Jurkat, Clone E6-1 (cell line): ENCODE results near the gene MICAL3.
"Not testable (repeated sequence)": the region's sequence is repeated elsewhere in the genome, so short reads cannot be mapped to it uniquely, and the experiment has no call there.

Source experiments
- DNase-seq: peaks from one replicate; pipeline ENCODE4 v3.0.0-alpha.2; 2011; ENCODE audit warnings: low read depth, low spot score
- H3K4me3 ChIP-seq: 2 replicates; pipeline ENCODE4 v1.5.1; 2011; ENCODE audit warnings: mild to moderate bottlenecking, low read length, control low read depth, moderate library complexity

MICAL3 gene

DNA sequence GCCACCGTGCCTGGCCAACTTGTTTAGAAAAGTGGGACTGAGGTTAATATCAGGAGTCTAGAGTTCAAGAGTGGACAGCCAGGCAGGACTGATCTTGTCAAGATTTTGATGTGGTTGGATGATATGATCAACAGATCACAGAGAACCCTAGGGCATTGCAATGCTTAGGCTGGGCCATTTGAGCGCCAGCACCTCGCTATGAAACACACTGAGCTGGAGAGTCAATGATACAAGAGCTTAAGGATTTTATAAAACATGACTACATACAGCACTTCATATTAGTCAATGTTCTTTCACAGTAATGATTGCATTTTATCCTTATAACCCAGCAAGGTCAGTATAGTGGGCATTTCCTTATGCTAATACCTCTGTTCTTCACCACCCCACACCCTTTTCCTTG, 38.1 kb upstream of the MICAL3 start:
- H3K4me3 ChIP-seq: no peak overlapping the region
- no peak for DNase-seq

DNA sequence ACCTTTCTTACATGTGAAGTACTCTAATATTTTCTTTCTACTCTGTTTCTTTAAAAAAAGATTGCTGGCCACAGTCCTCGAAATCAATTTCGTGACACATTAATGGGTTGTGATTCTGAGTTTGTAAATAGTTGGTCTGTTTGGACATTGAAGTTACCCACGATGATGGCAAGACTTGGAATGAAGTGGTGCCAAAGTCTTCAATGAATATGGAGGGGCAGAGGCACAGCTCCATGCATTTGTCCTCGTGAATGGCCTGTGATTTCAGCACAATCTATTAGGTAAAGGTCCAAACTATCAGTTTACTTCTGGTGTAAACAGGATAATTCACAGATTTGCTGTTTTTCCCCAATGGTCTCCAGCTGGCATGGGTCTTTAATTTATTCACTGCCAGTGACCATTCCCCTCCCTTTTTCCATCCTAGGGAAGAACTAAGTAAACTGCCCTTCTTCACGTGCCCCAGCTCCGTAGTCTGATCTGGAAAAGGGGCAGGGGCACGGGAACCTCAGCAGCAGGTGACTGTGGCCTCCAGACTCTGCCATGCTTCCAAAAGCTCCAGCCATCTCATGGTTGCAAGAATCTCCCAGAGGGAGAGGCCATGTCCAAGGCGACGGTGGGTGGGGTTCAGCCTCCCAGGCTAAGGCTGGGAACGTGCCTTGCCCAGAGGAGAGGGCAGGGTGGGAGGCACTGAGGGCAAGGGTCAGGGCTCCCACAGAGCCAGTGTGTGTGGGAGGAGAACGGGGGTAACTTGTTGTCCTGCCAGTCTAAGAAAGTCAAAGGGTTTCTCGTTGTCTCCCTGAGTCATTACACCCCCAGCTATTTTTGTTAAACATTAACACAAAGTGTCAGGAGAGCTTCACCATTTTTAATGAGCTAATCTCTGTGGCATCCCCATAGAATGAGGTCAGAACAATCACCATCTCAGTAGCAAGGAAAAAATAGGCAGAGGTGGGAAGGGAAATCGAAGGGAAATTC, 36.6 kb upstream of the MICAL3 start:
- no peak overlapping the region for H3K4me3 ChIP-seq
- DNase-seq: no peak

DNA sequence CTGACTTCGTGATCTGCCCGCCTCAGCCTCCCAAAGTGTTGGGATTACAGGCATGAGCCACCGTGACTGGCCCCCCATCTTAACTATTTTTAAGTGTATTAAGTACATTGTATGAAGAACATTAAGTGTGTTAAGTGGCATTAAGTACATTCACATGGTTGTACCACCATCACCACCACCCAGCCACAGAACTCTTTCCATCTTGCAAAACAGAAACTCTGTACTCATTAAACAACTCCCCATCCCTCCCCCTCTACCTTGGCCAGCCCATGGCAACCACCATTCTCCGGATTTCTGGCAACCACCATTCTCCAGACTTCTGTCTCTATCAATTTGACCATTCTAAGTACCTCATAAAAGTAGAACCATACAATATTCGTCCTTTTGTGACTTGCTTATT, 35.6 kb upstream of the MICAL3 start:
- no peak for DNase-seq
- H3K4me3 ChIP-seq: no peak overlapping the region

DNA sequence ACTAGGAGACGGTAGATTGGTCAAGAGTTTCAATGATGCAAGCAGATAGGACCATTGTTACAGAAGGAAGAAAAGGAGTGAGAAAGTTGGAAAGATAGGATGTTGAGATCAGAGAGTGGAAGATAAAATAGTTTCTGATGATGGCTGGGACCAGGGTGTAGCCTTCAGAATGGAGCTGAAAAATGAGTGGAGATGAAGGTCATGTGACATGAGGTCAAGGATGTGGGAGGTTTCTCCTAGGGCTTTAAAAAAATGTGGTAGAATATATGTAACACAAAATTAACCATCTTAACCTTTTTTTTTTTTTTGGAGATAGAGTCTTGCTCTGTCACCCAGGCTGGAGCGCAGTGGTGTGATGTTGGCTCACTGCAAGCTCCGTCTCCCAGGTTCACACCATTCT, 35.1 kb upstream of the MICAL3 start:
- no peak for DNase-seq
- no peak overlapping the region for H3K4me3 ChIP-seq

DNA sequence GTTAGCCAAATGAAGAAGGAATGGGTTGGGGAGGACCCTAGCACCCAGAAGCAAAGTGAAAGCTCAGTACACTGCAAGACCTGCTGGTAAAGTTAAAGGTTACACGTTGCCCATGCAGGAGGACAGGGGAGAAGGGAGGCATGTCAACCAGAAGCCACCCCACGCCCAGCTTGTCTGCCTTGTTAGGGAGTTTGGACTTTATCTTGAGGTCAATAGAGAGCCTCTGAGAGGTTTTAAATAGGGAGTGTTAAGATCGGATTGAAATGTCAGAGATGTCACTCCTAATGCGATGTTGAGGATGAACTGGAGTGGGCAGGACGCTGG, 34.7 kb upstream of the MICAL3 start:
- no peak overlapping the region for H3K4me3 ChIP-seq
- no peak for DNase-seq

DNA sequence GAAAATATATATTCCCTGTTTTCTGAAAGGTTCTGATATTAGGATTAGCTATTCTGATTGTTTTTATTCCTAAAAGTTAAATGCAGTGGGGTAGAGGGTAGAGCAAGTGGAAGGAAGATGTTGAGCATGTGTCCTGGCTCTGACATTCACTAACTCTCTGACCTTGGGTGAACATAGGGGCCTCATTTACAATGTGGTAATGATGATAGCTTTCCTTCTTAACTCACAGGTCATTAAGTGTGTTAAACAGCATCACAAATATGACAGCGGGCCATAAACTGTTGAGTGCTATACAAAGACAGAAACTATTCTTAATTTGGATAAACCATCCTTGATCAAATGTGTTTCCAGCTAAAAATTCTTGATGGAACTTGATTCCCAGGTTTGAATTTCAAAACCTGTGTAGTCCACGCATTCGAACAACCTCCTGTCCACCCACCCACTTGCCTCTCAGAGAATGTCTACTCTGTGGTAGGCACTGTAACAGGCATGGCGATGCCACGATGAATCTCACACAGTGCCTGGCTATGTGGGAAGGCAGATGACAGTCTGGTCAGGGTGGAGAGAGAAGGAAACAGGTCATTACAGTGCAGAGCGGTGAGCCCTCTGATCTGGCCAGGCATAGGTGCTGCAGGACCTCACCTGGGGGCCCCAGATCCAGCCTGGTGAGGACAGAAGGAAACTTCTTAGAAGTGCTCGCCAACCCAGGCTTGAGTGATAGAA, 34.2 kb upstream of the MICAL3 start:
- no peak for DNase-seq
- H3K4me3 ChIP-seq: no peak overlapping the region

DNA sequence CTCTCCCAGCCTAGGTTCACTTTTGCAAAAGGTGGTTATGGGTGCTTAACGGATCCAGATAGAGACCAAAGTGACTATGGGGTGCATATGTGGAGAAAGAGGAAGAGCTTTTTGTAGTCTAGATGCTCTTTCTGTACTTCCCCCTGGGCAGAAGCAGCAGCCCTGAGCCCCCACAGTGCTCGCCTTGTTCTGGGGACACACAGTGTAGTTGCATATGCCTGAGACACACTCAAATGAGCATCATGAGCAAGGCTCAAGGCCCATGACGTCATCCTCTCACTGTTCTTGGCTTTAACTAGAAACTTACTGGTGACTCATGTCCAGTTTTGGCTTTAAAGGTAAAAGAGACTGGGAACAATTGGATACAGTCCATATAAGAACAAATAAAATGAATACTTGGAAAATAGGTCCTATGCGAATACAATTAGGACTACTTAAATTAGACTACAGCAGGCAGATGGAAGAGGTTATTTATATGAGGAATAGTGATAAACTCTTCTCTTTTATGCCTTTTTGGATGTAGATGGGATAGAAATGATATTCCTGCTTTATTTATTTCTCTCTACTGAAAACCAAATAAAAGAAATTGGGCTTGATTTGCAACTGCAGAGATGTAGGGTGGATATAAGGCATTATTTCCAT, 33.3 kb upstream of the MICAL3 start:
- no peak for DNase-seq
- H3K4me3 ChIP-seq: no peak overlapping the region

DNA sequence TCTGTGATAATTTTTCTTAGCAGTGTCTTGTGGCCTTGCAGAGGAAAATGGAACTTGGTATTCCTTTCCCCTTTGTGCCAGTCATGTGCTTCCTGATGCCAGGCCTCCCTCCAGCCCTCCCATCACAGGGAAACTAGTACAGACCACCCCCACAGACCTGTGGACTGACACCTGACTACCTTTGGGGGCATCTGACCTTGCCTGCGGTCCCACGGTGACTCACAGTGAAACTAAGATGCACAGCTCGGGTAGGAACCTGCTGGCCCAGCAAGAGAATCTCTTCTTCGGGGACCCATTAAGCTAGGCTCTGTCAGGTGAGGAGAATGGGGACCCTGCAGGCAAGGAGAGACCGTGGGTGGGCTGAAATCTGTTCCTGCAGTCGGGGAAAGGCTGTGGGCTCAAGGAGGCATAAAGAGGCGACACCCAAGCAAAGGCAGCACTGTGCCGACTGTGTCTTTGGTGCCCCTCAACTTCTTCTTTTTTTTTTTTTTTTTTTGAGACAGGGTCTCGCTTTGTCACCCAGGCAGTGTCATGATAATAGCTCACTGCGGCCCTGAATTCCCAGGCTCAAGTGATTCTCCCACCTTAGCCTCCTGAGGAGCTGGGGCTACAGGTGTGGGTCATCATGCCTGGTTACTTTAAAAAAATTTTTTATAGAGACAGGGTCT, 32.6 kb upstream of the MICAL3 start:
- DNase-seq: no peak
- H3K4me3 ChIP-seq: no peak overlapping the region

DNA sequence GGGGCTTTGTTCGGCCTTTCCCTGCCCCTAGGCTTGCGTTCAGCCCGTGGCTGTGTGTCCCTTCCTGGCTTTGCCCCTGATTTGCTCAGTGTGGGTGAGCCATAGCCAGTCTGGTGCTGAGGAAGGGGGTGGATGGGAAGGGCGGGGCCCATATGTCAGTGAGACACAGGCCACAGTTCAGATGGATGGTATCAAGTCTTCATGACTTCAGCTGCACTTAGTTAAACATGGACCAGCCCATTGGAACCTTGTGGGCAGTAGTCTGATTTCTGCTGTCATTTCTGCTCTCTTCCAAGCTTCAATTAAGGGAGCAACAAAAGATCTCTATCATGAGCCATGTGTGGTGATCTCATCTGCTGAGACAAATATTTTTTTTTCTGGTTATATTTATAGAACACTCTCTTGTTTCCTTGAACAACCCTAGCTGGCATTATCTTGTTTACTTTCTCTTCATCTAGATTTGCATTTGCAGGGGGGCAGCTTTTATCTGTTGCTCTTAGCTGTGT, 31.9 kb upstream of the MICAL3 start:
- no peak overlapping the region for H3K4me3 ChIP-seq
- DNase-seq: no peak

DNA sequence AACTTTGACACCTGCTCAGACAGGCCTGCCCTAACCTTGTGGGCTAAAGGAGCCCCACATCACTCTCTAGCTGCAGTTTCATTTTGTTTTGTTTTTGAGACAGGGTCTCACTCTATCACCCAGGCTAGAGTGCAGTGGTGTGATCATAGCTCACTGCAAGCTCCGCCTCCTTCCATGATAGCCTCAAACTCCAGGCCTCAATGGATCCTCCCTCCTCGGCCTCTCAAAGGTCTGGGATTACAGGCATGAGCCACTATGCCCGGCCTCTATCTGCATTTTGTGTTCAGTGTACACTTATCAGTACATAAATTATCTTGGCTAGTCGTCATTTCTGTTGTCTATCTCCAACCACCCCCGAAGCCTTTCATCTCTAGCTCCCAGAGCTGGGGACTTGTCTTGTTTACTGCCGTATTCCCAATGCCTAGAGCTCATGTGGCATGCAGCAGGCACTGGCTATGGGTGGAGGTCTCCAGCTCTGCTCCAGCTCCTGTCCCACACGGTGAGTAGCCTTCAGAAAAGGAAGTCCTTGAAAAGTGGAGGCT, 31.3 kb upstream of the MICAL3 start:
- no peak overlapping the region for H3K4me3 ChIP-seq
- no peak for DNase-seq

DNA sequence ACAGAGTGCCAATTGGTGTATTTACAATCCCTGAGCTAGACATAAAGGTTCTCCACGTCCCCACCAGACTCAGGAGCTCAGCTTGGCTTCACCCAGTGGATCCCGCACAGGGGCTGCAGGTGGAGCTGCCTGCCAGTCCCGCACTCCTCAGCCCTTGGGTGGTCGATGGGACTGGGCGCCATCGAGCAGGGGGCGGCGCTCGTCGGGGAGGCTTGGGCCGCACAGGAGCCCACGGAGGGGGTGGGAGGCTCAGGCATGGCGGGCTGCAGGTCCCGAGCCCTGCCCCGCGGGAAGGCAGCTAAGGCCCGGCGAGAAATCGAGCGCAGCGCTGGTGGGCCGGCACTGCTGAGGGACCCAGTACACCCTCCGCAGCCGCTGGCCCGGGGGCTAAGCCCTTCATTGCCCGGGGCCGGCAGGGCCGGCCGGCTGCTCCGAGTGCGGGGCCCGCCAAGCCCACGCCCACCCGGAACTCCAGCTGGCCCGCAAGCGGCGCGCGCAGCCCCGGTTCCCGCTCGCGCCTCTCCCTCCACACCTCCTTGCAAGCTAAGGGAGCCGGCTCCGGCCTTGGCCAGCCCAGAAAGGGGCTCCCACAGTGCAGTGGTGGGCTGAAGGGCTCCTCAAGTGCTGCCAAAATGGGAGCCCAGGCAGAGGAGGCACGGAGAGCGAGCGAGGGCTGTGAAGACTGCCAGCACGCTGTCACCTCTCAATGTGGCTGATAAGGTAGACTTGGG, 29.0 kb upstream of the MICAL3 start:
- not testable (repeated sequence) for DNase-seq, H3K4me3 ChIP-seq

DNA sequence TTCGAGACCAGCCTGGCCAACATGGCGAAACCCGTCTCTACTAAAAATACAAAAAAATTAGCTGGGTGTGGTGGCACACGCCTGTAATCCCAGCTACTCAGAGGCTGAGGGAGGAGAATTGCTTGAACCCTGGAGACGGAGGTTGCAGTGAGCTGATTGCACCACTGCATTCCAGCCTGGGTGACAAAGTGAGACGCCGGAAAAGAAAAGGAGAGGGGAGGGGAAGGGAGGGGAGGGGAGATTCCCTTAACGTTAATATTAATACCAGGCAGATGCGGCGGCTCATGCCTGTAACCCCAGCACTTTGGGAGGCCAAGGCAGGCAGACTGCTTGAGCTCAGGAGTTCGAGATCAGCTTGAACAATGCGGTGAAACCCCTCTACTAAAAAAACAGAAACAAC, 26.8 kb upstream of the MICAL3 start:
- H3K4me3 ChIP-seq, DNase-seq: not testable (repeated sequence)

DNA sequence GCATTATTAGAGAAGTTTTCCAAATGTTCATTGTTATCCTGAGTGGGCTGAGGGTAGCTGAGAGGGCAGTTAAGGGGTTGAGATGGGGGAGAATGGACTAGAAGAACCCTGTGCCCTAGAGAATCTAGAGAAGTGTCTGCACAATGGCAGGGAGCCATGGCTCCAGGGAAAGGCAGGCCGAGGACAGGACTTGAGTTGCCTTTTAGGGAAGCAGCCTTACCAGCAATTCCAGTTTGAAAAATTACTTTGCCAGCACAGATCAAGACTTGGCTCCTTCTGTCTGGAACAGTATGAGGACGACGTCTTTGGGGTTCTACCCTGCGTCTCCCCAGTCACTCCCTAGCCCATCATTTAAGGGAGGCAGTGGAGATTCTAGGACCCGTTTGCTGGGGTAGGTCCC, 25.7 kb upstream of the MICAL3 start:
- no peak for DNase-seq

DNA sequence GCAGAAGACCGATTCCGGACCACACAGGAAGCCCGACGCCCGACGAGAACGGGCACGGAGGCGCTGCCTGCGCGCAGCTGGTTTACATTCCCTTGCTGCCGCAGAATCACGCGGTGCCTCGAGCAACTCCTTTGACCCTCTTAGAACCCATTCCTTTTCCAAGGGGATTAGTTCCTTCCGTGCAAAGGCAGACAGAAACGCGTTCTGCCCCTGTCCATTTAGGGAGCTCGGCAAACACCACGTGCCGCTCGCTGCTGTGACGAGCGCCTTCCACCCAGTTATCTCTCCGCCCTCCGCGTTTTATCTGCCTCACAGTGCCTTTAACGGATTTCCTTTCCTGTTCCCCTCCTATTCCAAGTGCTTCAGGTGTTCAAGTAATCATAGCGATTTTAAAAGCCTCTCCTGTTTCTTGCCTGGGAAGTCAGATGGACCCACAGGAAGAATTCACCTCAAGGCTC, 24.1 kb upstream of the MICAL3 start:
- DNase-seq: no peak
- H3K4me3 ChIP-seq: no peak overlapping the region

More for the DNA sequence above, 25.7 kb upstream of the MICAL3 start:
- H3K4me3 ChIP-seq: no peak overlapping the region

DNA sequence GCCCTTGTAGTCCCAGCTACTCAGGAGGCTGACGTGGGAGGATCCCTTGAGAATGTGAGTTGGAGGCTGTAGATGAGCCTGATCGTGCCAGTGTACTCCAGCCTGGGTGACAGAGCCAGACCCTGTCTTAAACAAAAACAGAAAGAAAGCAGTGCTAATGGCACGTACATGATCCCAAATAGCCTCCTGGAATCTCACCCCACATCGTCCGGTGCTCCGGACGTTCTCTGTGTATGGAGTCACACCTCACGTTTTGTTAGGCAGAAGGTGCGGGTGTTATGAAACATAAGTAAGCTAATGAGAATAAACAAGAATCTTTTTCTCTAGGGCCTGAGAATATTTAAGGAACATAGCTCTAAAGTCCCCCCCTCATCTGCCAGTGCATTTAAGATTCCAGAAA, 23.7 kb upstream of the MICAL3 start:
- no peak for DNase-seq
- no peak overlapping the region for H3K4me3 ChIP-seq

DNA sequence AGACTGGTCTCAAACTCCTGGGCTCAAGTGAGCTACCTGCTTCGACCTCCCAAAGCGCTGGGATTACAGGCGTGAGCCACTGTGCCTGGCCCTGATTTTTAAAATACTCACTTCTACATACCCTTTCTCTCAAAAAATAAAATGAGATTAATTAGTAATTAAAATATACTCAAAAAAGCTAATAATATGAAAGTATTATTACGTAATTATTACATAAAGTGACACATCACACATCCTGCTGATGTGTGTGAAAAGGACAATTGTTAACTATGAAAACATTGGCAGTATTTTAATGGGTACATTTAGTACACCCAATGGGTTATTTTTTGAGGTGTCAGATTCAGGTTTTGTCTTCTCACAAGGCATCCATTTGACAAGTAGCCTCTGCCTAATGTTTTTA, 21.4 kb upstream of the MICAL3 start:
- H3K4me3 ChIP-seq: no peak overlapping the region
- DNase-seq: no peak

DNA sequence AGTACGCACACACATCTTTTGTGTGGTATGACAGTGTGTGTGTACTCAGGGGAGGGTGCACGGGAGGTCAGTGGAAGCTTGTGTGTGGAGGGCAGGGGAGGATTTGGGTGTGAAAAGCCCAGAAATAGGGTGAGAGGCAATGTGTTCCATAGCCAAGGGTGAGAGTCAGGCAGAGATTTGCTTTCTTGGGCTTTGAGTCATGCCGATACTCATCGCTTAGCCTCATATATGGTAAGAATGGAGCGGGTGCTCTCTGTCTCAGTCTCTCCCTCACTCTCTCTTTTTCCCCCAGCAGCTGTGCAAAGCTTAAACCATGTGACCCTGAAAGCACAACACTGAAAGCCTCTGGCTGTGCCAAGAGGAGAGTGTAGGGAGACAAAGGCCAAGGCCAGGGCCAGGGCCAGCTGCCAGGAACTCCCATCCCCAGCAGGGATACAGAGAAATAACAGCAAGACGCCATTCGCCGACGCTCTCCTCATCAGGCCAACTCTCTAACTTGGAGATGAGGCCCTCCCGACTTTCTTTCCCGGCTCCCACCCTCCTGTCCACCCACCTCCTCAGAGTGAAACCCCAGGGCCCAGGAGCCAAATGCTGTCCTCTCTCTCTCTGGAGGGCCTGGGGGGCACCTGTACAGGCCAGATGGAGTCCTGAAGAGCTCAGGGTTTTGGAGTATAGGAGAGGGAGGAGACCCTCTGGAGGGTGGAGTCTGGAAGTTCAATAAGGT, 20.3 kb upstream of the MICAL3 start:
- DNase-seq: no peak
- no peak overlapping the region for H3K4me3 ChIP-seq

DNA sequence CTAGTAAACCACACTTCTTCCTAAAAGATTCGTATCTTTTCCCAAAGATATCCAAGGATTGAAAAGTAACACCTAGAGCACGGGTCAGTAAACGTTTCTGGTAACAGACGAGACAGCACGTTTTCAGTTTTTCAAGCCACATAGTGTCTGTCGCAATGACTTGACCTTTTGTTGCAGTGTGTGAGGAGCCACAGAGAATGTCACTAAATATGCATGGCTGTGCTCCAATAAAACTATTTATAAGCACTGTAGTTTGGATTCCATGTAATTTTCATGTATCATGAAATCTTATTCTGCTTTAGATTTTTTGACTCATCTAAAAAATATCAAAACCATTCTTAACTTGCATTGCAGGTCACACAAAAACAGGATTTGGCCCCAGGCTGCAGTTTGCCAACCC, 18.3 kb upstream of the MICAL3 start:
- no peak overlapping the region for H3K4me3 ChIP-seq
- no peak for DNase-seq
